Measurements from ENCODE around the gene TCL1A. TPM values are rescaled to one million over a fixed set of nuclear protein-coding genes. Genes with fewer than 3 reads are reported as not detected.

Gene TCL1A
- total RNA-seq, 1 experiment from 2014 or later = not detected

DNA sequence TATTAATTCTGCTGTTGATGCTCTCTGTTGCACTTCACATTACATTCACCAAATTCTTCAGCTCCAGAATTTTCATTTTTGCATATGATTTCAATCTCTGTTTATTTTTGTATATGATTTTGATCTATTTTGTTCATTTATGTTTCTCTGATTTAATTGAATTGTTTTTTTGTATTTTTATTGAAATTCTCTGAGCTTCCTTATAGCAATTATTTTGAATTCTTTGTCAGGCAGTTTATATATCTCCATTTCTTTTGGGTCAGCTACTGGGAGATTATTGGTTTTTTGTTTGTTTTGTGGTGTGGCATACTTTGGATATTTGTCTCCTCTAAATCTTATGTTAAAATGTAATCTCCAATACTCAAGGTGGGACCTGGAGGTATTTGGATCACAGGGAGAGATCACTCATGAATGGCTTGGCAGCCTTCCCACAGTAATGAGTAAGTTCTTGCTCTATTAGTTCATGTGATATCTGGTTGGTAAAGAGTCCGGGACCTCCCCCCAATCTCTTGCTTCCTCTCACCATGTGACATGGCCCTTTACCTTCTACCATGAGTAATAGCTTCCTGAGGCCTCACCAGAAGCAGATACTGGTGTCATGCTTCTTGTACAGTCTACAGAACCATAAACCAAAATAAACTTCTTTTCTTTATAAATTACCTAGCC lies 8.7 kb upstream of the TCL1A start:
- TF ChIP-seq SIN3A (IDR thresholded peaks at IDR 0.05; ENCODE audit: borderline replicate concordance, insufficient read depth, low read depth, low read length) (no peak), POLR2AphosphoS5 (IDR thresholded peaks at IDR 0.05; ENCODE audit: low read depth, low read length) (no peak), TCF7L2 (IDR thresholded peaks at IDR 0.05; ENCODE audit: low read depth, low read length) (no peak), REST (IDR thresholded peaks at IDR 0.05; ENCODE audit: insufficient read depth in 1 of 2, low read depth in 2 of 2, low read length in 1 of 2) (no peak)
- TF ChIP-seq, protein P1, sequence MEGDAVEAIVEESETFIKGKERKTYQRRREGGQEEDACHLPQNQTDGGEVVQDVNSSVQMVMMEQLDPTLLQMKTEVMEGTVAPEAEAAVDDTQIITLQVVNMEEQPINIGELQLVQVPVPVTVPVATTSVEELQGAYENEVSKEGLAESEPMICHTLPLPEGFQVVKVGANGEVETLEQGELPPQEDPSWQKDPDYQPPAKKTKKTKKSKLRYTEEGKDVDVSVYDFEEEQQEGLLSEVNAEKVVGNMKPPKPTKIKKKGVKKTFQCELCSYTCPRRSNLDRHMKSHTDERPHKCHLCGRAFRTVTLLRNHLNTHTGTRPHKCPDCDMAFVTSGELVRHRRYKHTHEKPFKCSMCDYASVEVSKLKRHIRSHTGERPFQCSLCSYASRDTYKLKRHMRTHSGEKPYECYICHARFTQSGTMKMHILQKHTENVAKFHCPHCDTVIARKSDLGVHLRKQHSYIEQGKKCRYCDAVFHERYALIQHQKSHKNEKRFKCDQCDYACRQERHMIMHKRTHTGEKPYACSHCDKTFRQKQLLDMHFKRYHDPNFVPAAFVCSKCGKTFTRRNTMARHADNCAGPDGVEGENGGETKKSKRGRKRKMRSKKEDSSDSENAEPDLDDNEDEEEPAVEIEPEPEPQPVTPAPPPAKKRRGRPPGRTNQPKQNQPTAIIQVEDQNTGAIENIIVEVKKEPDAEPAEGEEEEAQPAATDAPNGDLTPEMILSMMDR (IDR thresholded peaks at IDR 0.05) = no peak
- H3K9me3 ChIP-seq (ENCODE audit: control insufficient read depth, insufficient read depth, low read depth, low read length) = no peaks in the 10 kb centered on the region
- H3K4me1 ChIP-seq (ENCODE audit: control insufficient read depth, insufficient read depth, low read length) = no peaks in the 10 kb centered on the region
- CTCF ChIA-PET = no interaction called here
- no peak overlapping the region for H3K27ac ChIP-seq (ENCODE audit: low read length)
- no peaks in the 10 kb centered on the region for H3K36me3 ChIP-seq (ENCODE audit: control insufficient read depth, insufficient read depth, low read length)
- H3K27me3 ChIP-seq (ENCODE audit: control insufficient read depth, insufficient read depth, low read length) = no peaks in the 10 kb centered on the region; the same call in 1 of the 2 replicates
- ATAC-seq (no peak), DNase-seq (ENCODE audit: low read depth, low spot score) (no peak)
- in situ Hi-C loops (cut with HindIII; ENCODE audit: low pct_unique_long_range_greater_than_20kb, low sequenced_read_pairs) = no loop called here
- intact Hi-C loops (cut with micrococcal nuclease; ENCODE audit: unreplicated experiment) = no loop called here
- H3K4me3 ChIP-seq (ENCODE audit: low read depth in 2 of 2, low read length in 2 of 2) = no peak overlapping the region
- POLR2A ChIA-PET = interaction anchor here (0.6 to 0.7 kb wide), 2 partner anchors 30 to 42 kb away, joined by 4 to 5 read pairs; no protein-coding TSS in a partner anchor
- no TSS peak for BruUV-seq (replicated peaks)

DNA sequence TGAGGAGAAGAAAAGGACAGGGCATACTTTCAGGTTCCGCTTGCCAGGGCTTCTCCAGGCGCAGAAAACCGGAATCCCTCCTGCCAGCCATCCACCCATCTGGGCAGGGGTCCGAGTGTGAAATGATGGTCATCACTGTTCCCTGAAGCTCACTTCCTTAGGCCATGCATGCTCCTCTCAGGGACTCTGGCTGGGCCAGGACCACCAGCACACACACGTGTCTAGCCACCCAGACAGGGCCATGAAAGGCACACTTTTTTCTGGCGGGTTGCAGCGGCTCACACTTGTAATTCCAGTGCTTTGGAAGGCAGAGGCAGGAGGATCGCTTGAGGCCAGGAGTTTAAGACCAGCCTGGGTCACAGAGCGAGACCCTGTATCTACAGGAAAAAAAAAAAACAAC lies 1.5 kb downstream of the TCL1A start:
- Histone ChIP-seq H3K36me3 (ENCODE audit: control insufficient read depth, insufficient read depth, low read length) (no peaks in the 10 kb centered on the region), H3K4me1 (ENCODE audit: control insufficient read depth, insufficient read depth, low read length) (no peaks in the 10 kb centered on the region), H3K9me3 (ENCODE audit: control insufficient read depth, insufficient read depth, low read depth, low read length) (no peaks in the 10 kb centered on the region), H3K27ac (ENCODE audit: low read length) (no peak overlapping the region), H3K27me3 (ENCODE audit: control insufficient read depth, insufficient read depth, low read length) (no peaks in the 10 kb centered on the region), H3K4me3 (ENCODE audit: low read depth in 2 of 2, low read length in 2 of 2) (no peak overlapping the region)
- ChIA-PET POLR2A (no interaction called here), CTCF (no interaction called here)
- in situ Hi-C loops (cut with HindIII; ENCODE audit: low pct_unique_long_range_greater_than_20kb, low sequenced_read_pairs) (no loop called here), intact Hi-C loops (cut with micrococcal nuclease; ENCODE audit: unreplicated experiment) (no loop called here)
- no peak for ATAC-seq
- BruUV-seq (replicated peaks) = no TSS peak
- TF ChIP-seq TCF7L2 (IDR thresholded peaks at IDR 0.05; ENCODE audit: low read depth, low read length) = no peak
- TF ChIP-seq REST (IDR thresholded peaks at IDR 0.05; ENCODE audit: insufficient read depth in 1 of 2, low read depth in 2 of 2, low read length in 1 of 2) = no peak
- TF ChIP-seq POLR2AphosphoS5 (IDR thresholded peaks at IDR 0.05; ENCODE audit: low read depth, low read length) = no peak
- TF ChIP-seq, protein P1 (IDR thresholded peaks at IDR 0.05) = no peak
- TF ChIP-seq SIN3A (IDR thresholded peaks at IDR 0.05; ENCODE audit: borderline replicate concordance, insufficient read depth, low read depth, low read length) = no peak
- DNase-seq (ENCODE audit: low read depth, low spot score) = no peak

Measured in Panc1 (cell line).